GM12874 (cell line): Measurements from ENCODE around the gene PRIMPOL.

Experiments
- TF ChIP-seq, protein P1 (sequence below): IDR thresholded peaks from 2 replicates; pipeline ENCODE4 v1.5.1; 2011; ENCODE audit warnings: low read depth, mild to moderate bottlenecking, control low read depth, low read length, moderate library complexity; ENCODE audit not compliant: insufficient read depth

Gene PRIMPOL

DNA sequence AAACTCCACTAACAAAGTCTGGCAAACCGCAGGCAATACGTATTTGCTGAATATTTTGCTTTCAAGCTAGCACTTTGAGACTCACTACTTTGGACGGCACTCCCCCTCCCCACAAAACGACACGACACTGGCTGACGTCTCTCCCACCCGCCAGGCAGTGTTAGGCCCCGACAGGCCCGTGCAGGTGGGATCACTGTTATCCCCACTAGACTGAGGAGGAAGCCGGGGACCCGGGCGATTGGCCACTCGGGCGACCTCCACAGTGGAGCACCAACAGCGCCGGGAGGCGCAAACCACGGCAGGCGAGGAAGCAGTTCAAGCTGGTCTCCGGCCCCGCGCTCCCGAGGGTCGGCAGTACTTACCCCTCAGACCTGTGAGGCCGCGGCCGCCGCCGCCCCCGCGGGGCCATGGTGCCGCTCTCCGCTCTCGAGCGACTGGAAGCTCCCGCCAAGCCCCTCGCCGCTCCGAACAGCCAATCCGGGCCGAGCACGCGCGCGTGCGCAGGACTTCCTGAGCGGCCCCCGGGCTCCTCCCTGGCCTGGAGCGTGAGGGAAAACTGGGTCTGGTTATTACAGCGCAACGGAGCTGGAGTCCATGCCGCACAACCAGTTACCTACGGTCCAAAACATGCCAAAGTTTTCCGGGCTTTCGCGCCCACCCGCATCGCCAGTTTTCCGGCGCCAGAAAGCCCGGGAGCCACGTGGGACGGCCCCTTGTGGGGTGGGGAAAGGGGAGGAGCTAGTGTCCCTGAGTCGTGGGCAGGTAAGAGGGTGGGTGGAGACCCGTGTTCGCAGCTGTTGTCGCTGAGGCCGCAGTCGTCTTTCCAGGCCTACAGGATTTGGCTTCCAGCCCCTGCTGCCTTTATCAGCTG is 84.4 kb downstream of the PRIMPOL start, which contains the start of gene CENPU:
Gene CENPU, minus strand, starts transcription at position 443 of the 871 bp plus-strand sequence. Its CDS starts 34 bp downstream, at position 409.
- TF ChIP-seq, protein P1, sequence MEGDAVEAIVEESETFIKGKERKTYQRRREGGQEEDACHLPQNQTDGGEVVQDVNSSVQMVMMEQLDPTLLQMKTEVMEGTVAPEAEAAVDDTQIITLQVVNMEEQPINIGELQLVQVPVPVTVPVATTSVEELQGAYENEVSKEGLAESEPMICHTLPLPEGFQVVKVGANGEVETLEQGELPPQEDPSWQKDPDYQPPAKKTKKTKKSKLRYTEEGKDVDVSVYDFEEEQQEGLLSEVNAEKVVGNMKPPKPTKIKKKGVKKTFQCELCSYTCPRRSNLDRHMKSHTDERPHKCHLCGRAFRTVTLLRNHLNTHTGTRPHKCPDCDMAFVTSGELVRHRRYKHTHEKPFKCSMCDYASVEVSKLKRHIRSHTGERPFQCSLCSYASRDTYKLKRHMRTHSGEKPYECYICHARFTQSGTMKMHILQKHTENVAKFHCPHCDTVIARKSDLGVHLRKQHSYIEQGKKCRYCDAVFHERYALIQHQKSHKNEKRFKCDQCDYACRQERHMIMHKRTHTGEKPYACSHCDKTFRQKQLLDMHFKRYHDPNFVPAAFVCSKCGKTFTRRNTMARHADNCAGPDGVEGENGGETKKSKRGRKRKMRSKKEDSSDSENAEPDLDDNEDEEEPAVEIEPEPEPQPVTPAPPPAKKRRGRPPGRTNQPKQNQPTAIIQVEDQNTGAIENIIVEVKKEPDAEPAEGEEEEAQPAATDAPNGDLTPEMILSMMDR = no peak

DNA sequence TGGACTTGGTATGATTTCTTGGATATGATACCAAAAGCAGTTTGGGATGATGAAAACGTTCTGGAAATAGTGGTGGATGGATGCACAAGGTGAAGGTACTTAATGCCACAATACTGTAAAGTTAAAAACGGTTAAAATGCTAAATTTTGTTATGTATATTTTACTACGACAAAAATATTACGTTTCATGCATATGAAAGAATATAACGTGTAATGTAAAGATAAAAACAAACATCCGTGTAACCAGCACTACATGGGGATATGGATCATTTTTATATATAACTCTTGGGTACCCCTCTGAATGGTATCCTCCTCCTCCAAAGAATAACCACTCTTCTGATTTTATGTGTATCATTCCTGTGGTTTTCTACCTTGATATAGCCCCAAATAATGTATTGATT is 85.2 kb downstream of the PRIMPOL start:
- TF ChIP-seq, protein P1 = no peak

DNA sequence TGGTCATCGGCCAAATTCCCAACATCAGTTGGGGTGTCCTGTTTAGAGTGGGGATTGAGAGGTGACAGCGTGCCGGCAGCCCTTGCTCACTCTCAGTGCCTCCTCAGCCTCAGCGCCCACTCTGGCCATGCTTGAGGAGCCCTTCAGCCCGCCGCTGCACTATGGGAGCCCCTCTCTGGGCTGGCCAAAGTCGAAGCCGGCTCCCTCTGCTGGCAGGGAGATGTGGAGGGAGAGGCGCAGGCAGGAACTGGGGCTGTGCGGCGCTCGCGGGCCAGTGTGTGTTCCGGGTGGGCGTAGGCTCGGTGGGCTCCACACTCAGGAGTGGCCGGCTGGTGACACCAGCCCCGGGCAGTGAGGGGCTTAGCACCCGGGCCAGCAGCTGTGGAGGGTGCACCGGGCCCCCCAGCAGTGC is 91.4 kb downstream of the PRIMPOL start:
- TF ChIP-seq, protein P1 = no peak

- TF ChIP-seq, protein P1 = no peak
Observed at GRCh38 chr4:184743650-184744049, 94.1 kb downstream of the PRIMPOL start.

GRCh38 chr4:184744236-184744635 is 94.7 kb downstream of the PRIMPOL start:
- TF ChIP-seq, protein P1 = no peak
